Mucosa of rectum (tissue), 2 donors: ENCODE results near the gene ADGB.

Experiments used
- H3K27ac ChIP-seq, 2 donors: one replicate each; pipeline ENCODE4 v1.7.0; 2013; ENCODE audit warnings: inconsistent platforms in 2 of 2, low read depth in 2 of 2, low read length in 2 of 2
- H3K27me3 ChIP-seq, 2 donors: one replicate each; pipeline ENCODE4 v1.7.0; 2013; ENCODE audit warnings: low read length in 2 of 2; ENCODE audit not compliant: control insufficient read depth in 2 of 2, insufficient read depth in 2 of 2
- H3K36me3 ChIP-seq, 2 donors: one replicate each; pipeline ENCODE4 v1.7.0; 2013; ENCODE audit warnings: low read length in 2 of 2; ENCODE audit not compliant: control insufficient read depth in 2 of 2, insufficient read depth in 2 of 2
- H3K4me1 ChIP-seq, 2 donors: one replicate each; pipeline ENCODE4 v1.7.0; 2013; ENCODE audit warnings: low read length in 2 of 2, mild to moderate bottlenecking in 1 of 2; ENCODE audit not compliant: control insufficient read depth in 2 of 2, insufficient read depth in 2 of 2
- H3K4me3 ChIP-seq, 2 donors: one replicate each; pipeline ENCODE4 v1.7.0; 2013; ENCODE audit warnings: low read length in 2 of 2
- H3K9ac ChIP-seq, 2 donors: one replicate each; pipeline ENCODE4 v1.7.0; 2013; ENCODE audit warnings: low read length in 2 of 2, low read depth in 1 of 2, mild to moderate bottlenecking in 1 of 2
- H3K9me3 ChIP-seq, 2 donors: one replicate each; pipeline ENCODE4 v1.7.0; 2013; ENCODE audit warnings: low read length in 2 of 2; ENCODE audit not compliant: control insufficient read depth in 2 of 2
- donor health status: healthy.
- donor health status: Normal muscosa, but diverticular disease.

ADGB gene

DNA sequence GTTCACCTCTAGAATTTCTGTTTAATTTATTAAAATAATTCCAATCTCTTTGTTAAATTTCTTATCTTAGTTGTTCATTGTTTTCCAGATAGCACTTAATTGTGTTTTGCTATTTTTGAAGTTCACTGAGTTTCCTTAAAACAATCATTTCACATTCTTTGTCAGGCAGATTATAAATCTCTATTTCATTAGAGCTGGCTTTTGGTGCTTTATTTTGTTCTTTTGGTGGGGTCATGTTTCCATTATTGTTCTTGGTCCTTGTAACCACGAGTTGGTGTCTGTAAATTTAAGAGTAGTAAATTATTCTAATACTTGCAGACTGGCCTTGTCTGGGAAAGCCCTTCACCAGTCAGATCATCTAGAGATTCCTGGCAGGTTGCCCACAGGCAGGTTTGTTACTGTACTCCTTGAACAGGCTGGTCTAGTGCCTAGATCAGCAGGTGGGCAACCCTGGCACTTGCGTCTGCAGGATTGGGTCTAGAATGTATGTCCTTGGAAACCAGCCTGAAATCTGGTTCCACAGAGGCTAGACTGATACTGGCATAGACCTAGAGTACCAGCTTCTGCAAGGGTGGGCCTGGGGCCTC is 110.4 kb downstream of the ADGB start:
- H3K4me1 ChIP-seq = no peaks in the 10 kb centered on the region
- H3K36me3 ChIP-seq = no peaks in the 10 kb centered on the region
- H3K27ac ChIP-seq = no peak overlapping the region
- H3K9me3 ChIP-seq = no peaks in the 10 kb centered on the region
- no peak overlapping the region for H3K9ac ChIP-seq
- H3K4me3 ChIP-seq = no peak overlapping the region
- no peaks in the 10 kb centered on the region for H3K27me3 ChIP-seq

DNA sequence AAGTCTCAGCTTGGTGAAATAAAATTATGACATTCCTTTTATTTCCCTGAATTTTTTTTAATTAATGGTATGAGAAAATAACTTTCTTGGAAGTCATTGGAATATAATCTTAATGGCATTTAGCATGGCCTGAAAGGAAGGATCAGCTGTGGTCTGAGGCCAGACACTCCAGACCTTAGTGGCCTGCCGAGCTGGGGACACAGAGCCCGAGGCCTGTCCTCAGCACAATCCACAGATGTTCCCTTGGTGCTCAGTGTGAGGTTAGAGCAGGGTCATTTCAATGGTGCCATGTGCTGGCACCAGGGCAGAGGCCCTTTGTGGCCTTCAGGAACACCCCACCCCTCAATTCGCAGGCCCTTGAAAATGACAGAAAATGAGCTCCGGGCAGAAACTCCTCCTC is 120.6 kb downstream of the ADGB start:
- Histone ChIP-seq H3K9ac (no peak overlapping the region), H3K4me3 (no peak overlapping the region), H3K9me3 (no peaks in the 10 kb centered on the region), H3K27ac (no peak overlapping the region), H3K27me3 (no peaks in the 10 kb centered on the region), H3K36me3 (no peaks in the 10 kb centered on the region), H3K4me1 (no peaks in the 10 kb centered on the region)

DNA sequence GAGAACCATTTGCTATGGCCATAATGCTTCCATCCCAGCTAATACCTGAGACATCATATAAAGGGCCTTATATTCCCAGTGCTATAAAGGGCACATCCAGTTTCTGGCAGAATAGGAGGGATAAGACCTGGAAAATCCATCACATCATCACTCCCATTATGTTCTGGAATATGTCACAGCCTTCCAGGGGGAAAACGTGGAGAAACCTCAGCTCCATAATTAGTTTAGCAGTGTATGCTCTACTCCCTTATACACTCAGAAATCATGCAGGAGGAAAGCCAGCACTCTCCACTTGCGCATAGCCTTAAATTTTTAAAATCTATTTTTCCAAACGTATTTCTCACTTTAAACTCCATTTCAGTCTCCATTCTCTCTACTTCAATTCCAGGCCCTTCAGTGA is 140.9 kb downstream of the ADGB start:
- Histone ChIP-seq H3K4me1 (no peaks in the 10 kb centered on the region), H3K27ac (no peak overlapping the region), H3K9ac (no peak overlapping the region), H3K36me3 (no peaks in the 10 kb centered on the region), H3K9me3 (no peaks in the 10 kb centered on the region), H3K4me3 (no peak overlapping the region), H3K27me3 (no peaks in the 10 kb centered on the region)

GRCh38 chr6:146741609-146742008 is 142.8 kb downstream of the ADGB start:
- Histone ChIP-seq H3K27ac (no peak overlapping the region), H3K9ac (no peak overlapping the region), H3K4me1 (no peaks in the 10 kb centered on the region), H3K4me3 (no peak overlapping the region), H3K27me3 (no peaks in the 10 kb centered on the region), H3K36me3 (no peaks in the 10 kb centered on the region), H3K9me3 (no peaks in the 10 kb centered on the region)

- no peak overlapping the region for H3K9ac ChIP-seq
- H3K27me3 ChIP-seq = no peaks in the 10 kb centered on the region
- no peak overlapping the region for H3K27ac ChIP-seq
- H3K4me1 ChIP-seq = no peaks in the 10 kb centered on the region
- H3K36me3 ChIP-seq = no peaks in the 10 kb centered on the region
- H3K4me3 ChIP-seq = no peak overlapping the region
- no peaks in the 10 kb centered on the region for H3K9me3 ChIP-seq
Observed at GRCh38 chr6:146753306-146753705, 154.5 kb downstream of the ADGB start.

GRCh38 chr6:146767632-146768031 is 168.9 kb downstream of the ADGB start:
- H3K27ac ChIP-seq = no peak overlapping the region
- no peak overlapping the region for H3K9ac ChIP-seq
- no peak overlapping the region for H3K4me3 ChIP-seq
- H3K27me3 ChIP-seq = no peaks in the 10 kb centered on the region
- H3K9me3 ChIP-seq = no peaks in the 10 kb centered on the region
- H3K36me3 ChIP-seq = no peaks in the 10 kb centered on the region
- no peaks in the 10 kb centered on the region for H3K4me1 ChIP-seq

DNA sequence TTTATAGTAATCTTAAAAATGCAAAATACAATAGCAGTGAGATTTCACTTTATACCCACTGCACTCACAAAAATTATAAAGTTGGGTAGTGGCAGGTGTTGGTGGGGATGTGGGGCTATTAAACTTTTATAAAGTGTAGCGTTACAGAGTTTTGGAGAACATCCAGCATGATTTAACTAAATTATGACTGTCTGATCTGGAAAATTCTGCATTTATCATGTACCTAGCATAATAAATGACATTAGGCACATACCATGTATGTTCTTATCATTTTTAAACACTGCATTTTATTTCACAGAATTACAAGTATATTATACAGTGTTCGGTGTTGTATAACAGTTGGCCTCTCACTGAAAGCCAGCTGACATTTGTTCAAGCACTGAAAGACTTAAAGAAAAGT is 169.9 kb downstream of the ADGB start:
- H3K27me3 ChIP-seq = no peaks in the 10 kb centered on the region
- H3K9me3 ChIP-seq = no peaks in the 10 kb centered on the region
- no peak overlapping the region for H3K27ac ChIP-seq
- no peaks in the 10 kb centered on the region for H3K4me1 ChIP-seq
- no peak overlapping the region for H3K9ac ChIP-seq
- no peaks in the 10 kb centered on the region for H3K36me3 ChIP-seq
- no peak overlapping the region for H3K4me3 ChIP-seq

GRCh38 chr6:146770275-146770964 is 171.6 kb downstream of the ADGB start:
- no peaks in the 10 kb centered on the region for H3K4me1 ChIP-seq
- H3K4me3 ChIP-seq = no peak overlapping the region
- H3K27me3 ChIP-seq = no peaks in the 10 kb centered on the region
- H3K9ac ChIP-seq = no peak overlapping the region
- no peak overlapping the region for H3K27ac ChIP-seq
- H3K9me3 ChIP-seq = no peaks in the 10 kb centered on the region
- H3K36me3 ChIP-seq = no peaks in the 10 kb centered on the region

- H3K9ac ChIP-seq = no peak overlapping the region
- H3K4me1 ChIP-seq = no peaks in the 10 kb centered on the region
- H3K4me3 ChIP-seq = no peak overlapping the region
- no peaks in the 10 kb centered on the region for H3K27me3 ChIP-seq
- no peak overlapping the region for H3K27ac ChIP-seq
- no peaks in the 10 kb centered on the region for H3K36me3 ChIP-seq
- H3K9me3 ChIP-seq = no peaks in the 10 kb centered on the region
Observed at GRCh38 chr6:146770965-146771735, 172.4 kb downstream of the ADGB start.

GRCh38 chr6:146775220-146775619 is 176.4 kb downstream of the ADGB start:
- H3K36me3 ChIP-seq = no peaks in the 10 kb centered on the region
- no peaks in the 10 kb centered on the region for H3K4me1 ChIP-seq
- no peak overlapping the region for H3K9ac ChIP-seq
- H3K4me3 ChIP-seq = no peak overlapping the region
- H3K27me3 ChIP-seq = no peaks in the 10 kb centered on the region
- H3K9me3 ChIP-seq = no peaks in the 10 kb centered on the region
- no peak overlapping the region for H3K27ac ChIP-seq
